ENCODE results near the gene LSM12.

Gene LSM12

DNA sequence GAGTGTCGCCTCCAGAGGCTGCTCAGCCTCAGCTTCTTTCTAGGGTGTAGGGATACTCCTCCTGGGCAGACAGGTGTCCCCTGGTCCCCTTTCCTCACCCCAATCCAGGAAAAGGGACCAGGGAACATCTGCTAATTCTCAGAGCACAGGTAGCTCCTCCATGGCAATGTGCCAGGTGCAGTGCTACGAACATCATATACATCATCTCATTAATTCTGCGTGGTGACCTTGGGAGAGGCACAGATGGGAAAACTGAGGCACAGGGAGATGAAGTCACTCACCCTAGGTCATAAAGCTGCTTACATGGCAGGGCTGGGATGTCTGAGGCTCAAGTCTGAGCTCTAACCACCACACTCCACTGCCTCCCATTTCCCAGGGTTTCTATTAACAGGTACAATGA lies 45.3 kb upstream of the LSM12 start:
- H3K4me3 ChIP-seq (ENCODE audit: low read depth, low read length): peak overlapping the region; percentile 69
- TF ChIP-seq, protein P1, sequence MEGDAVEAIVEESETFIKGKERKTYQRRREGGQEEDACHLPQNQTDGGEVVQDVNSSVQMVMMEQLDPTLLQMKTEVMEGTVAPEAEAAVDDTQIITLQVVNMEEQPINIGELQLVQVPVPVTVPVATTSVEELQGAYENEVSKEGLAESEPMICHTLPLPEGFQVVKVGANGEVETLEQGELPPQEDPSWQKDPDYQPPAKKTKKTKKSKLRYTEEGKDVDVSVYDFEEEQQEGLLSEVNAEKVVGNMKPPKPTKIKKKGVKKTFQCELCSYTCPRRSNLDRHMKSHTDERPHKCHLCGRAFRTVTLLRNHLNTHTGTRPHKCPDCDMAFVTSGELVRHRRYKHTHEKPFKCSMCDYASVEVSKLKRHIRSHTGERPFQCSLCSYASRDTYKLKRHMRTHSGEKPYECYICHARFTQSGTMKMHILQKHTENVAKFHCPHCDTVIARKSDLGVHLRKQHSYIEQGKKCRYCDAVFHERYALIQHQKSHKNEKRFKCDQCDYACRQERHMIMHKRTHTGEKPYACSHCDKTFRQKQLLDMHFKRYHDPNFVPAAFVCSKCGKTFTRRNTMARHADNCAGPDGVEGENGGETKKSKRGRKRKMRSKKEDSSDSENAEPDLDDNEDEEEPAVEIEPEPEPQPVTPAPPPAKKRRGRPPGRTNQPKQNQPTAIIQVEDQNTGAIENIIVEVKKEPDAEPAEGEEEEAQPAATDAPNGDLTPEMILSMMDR (IDR thresholded peaks at IDR 0.05; ENCODE audit: insufficient read depth, low read depth, low read length, missing control alignments): no peak
- no peak for DNase-seq (ENCODE audit: low read depth)

DNA sequence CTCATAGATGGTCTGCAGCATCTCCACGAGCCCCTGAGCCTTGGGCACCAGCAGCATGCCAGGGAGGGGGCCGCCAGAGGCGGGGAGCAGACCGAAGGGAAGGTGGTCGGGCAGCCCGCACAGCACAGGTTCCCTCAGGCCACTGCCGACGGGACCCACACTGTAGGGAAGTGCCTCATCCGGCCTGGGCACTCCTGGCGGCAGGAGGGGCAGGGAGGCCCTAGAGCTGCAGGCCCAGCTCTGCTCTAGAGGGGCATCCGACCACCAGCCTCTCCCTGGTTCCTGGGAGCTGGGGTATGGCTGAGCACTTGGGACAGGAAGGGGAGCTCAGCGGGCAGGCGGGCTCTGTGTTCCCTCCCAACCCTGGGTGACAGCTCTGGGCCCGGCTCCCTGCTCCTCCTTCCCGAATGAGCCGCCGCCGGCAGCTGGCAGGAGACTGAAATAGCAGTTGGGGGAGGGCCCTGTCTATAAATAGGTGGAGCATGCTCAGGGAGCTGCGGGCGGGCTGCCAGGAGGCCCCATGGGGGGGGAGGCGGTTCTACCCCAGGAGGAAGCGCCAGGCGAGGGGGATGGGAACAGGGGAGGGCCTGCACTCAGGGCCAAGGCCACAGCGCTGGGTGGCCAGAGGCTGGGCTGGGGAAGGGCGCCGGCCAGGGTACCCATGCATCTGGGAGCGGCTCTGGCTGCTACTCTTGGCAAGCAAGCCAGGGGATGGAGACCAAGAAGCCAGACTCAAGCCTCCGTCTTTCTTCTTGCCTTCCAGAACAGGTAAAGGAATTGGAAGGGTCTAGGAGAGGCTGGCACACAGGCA lies 44.6 kb upstream of the LSM12 start:
- peak overlapping the region; percentile 69 for H3K4me3 ChIP-seq (ENCODE audit: low read depth, low read length)

DNA sequence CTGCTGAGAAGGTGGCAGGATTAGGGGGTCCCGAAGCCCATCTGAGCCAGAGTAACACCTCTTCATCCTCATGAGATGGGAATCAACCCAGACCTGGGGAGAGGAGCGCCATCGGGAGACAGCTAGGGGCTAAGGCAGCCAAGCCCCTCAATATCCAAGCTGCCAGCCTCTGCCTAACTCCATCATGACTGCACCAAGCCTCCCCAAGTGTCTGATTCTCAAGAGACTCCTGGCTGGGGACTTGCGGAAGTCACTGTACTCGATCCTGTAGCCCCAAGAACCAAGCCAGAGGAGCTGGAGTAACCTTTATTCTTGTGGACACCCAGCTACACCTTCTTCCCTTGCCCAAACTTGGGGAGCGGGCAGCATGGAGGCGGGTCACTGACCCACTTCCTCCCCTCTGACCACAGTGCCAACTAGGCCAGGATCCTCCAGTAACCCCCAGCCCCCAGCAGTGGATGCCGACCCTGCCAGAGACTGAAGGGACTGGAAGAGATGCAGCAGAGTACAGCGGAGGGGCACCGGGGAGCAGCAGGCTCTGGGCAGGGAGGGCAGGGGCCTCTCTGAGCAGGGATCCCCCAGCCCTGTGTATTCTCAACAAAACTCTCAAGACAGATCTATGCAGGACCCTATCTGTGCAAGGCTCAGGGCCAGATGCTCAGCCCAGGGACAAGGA lies 43.7 kb upstream of the LSM12 start:
- peak overlapping the region; percentile 69 for H3K4me3 ChIP-seq (ENCODE audit: low read depth, low read length)
- TF ChIP-seq, protein P1 (IDR thresholded peaks at IDR 0.05; ENCODE audit: insufficient read depth, low read depth, low read length, missing control alignments): no peak
- DNase-seq (ENCODE audit: low read depth): no peak

More for the DNA sequence above, 44.6 kb upstream of the LSM12 start:
- DNase-seq (ENCODE audit: low read depth): peak; percentile 90
- TF ChIP-seq, protein P1 (IDR thresholded peaks at IDR 0.05; ENCODE audit: insufficient read depth, low read depth, low read length, missing control alignments): no peak

DNA sequence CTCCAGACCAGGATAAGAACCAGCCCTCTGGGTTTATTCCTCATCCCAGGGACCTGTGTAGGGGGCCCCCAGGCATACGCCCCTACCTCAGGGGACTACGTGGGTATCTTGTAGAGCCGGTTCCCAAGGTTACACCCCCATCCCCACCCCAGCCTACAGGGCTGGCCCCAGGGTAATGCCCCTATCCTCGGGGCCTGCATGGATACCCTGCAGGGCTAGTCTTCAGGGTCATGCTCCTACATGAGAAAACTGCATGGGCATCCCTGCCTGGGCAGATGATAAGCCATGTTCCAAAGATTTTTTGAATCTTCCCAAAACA lies 42.8 kb upstream of the LSM12 start:
- no peak for DNase-seq (ENCODE audit: low read depth)
- no peak overlapping the region for H3K4me3 ChIP-seq (ENCODE audit: low read depth, low read length)
- TF ChIP-seq, protein P1 (IDR thresholded peaks at IDR 0.05; ENCODE audit: insufficient read depth, low read depth, low read length, missing control alignments): no peak

DNA sequence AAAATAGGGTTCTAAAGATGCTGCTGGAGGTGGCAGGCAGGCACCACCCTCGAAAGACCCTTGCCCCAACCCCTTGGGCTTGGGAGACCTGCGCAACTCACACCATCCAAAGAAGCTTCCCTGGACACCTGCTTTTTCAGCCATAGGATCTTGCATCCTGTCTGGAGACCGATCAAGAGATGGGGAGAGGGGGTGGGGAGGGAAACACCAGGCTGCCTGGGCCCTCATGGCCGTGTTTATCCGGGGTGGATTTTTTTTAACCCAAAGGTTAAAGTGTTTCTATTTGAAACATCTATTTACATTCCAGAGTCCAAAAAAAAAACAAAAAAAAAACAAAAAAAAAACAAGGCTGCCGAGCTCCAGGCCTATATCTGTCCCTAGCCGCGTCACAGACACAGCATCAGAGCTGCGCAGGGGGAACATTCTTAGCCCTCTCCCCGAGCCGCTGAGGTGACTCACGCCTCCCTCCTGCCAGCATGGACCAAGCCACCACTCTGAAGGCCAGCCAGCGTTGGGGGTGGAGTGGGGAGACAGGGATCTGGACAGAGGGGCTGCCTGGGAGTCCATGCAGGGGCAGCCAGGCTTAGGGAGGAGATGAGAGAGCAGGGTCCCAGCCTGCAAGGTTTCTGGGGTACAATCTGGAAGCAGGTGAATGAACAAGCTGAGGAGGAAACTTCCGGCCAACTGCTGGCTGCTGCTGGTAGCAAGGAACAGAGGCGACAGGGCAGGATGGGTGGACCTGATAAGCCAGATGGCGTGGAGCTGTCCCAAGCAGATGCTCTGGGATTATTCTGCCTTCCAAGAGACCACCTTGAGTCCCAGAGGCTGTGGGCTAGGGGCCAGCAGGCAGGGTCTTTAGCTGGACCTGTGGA lies 42.2 kb upstream of the LSM12 start:
- TF ChIP-seq, protein P1 (IDR thresholded peaks at IDR 0.05; ENCODE audit: insufficient read depth, low read depth, low read length, missing control alignments): no peak
- H3K4me3 ChIP-seq (ENCODE audit: low read depth, low read length): no peak overlapping the region
- no peak for DNase-seq (ENCODE audit: low read depth)

DNA sequence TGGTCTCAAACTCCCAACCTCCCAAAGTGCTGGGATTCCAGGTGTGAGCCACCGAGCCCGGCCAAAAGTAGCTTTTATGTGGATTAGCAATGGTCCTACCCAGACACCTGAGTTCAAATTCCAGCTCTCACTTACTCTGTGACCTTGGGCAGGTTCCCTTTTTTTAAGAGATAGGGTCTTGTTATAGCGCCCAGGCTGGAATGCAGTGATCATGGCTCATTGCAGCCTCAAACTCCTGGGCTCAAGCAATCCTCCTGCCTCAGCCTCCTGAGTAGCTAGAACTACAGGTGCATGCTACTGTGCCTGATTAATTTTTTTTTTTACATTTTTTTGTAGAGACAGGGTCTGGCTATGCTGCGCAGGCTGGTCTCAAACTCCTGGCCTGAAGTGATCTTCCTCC lies 40.3 kb upstream of the LSM12 start:
- H3K4me3 ChIP-seq (ENCODE audit: low read depth, low read length): no peak overlapping the region
- DNase-seq (ENCODE audit: low read depth): no peak
- TF ChIP-seq, protein P1 (IDR thresholded peaks at IDR 0.05; ENCODE audit: insufficient read depth, low read depth, low read length, missing control alignments): no peak
